ENCODE measurements around the gene MFAP3. TPM values are rescaled to one million over a fixed set of nuclear protein-coding genes. Genes with fewer than 3 reads are reported as not detected.

MFAP3 gene
- total RNA-seq, 1 experiment from 2014 or later = 48.8 TPM

- intact Hi-C loops (cut with micrococcal nuclease) = loop anchor here (1.0 to 2.0 kb wide), 6 partner anchors 98 to 568 kb away; no protein-coding TSS in a partner anchor
- no TSS peak for BruUV-seq (replicated peaks)
- H3K9me3 Mint-ChIP-seq (ENCODE audit: unreplicated experiment) = no peaks in the 10 kb centered on the region
- no peaks in the 10 kb centered on the region for H3K36me3 Mint-ChIP-seq (ENCODE audit: insufficient read depth, unreplicated experiment)
- TF ChIP-seq, protein P1, sequence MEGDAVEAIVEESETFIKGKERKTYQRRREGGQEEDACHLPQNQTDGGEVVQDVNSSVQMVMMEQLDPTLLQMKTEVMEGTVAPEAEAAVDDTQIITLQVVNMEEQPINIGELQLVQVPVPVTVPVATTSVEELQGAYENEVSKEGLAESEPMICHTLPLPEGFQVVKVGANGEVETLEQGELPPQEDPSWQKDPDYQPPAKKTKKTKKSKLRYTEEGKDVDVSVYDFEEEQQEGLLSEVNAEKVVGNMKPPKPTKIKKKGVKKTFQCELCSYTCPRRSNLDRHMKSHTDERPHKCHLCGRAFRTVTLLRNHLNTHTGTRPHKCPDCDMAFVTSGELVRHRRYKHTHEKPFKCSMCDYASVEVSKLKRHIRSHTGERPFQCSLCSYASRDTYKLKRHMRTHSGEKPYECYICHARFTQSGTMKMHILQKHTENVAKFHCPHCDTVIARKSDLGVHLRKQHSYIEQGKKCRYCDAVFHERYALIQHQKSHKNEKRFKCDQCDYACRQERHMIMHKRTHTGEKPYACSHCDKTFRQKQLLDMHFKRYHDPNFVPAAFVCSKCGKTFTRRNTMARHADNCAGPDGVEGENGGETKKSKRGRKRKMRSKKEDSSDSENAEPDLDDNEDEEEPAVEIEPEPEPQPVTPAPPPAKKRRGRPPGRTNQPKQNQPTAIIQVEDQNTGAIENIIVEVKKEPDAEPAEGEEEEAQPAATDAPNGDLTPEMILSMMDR (IDR thresholded peaks at IDR 0.05; ENCODE audit: unreplicated experiment) = no peak
- H3K4me1 Mint-ChIP-seq (ENCODE audit: insufficient read depth, unreplicated experiment) = no peaks in the 10 kb centered on the region
- H3K27ac Mint-ChIP-seq (ENCODE audit: low read depth, unreplicated experiment) = no peak overlapping the region
- H3K27me3 Mint-ChIP-seq (ENCODE audit: insufficient read depth, unreplicated experiment) = no peaks in the 10 kb centered on the region
- no peak overlapping the region for H3K4me3 Mint-ChIP-seq (ENCODE audit: unreplicated experiment)
- ChIA-PET CTCF (interaction anchor here (0.6 to 13.3 kb wide), 94 partner anchors 8 to 828 kb away, joined by 3 to 355 read pairs (median 6); partner anchors contain the start of gene GALNT10), POLR2A (interaction anchor here (0.6 to 1.2 kb wide), 6 partner anchors 8 to 335 kb away, joined by 3 to 9 read pairs (median 4); partner anchors contain the start of gene GALNT10)
- no peak for DNase-seq (ENCODE audit: unreplicated experiment)
Measured at GRCh38 chr5:154071799-154072413, 33.1 kb downstream of the MFAP3 start.

DNA sequence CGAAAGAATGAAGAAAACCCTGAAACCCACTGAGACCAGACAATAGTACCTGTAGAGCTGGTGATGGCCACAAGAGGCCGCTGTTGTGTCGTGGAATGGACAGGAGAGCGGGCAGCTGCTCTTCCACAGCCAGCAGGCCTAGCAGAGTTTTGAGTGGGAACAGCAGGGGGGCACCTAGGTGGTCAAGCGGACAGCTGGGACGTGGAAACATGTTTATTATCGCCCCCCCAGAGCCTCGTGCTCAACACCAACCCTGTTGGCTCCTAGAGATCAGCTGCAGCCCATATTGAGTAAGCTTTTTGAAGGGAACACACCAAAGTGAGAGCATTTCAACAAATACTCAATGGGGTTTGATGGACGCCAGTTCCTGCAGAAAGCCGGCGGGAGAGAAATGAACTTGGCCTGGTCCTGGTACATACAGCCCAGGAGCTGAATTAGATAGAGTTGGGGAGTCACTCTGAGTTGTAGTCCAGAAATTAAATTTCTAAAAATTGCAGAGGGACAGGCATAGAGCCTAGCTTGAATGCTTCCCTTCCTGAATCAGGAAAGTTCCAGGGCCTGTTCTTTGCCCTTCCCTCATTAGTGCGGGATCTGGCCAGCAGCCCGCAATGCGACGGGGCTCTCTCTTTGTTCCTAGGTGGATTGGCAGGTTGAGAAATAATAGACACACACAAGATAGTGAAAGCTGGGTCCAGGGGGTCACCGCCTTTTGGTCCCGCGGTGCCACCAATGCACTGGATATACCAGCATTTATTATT, 33.8 kb downstream of the MFAP3 start:
- DNase-seq (ENCODE audit: unreplicated experiment) = peak; percentile 87
- H3K9me3 Mint-ChIP-seq (ENCODE audit: unreplicated experiment) = no peaks in the 10 kb centered on the region
- no peaks in the 10 kb centered on the region for H3K27me3 Mint-ChIP-seq (ENCODE audit: insufficient read depth, unreplicated experiment)
- BruUV-seq (replicated peaks) = no TSS peak
- TF ChIP-seq, protein P1 (IDR thresholded peaks at IDR 0.05; ENCODE audit: unreplicated experiment) = peak; percentile 99
- intact Hi-C loops (cut with micrococcal nuclease) = loop anchor here (1.0 to 2.0 kb wide), 6 partner anchors 98 to 568 kb away; no protein-coding TSS in a partner anchor
- CTCF ChIA-PET = interaction anchor here (0.6 to 13.3 kb wide), 108 partner anchors 9 to 1367 kb away, joined by 3 to 355 read pairs (median 5); partner anchors contain the start of gene GALNT10
- POLR2A ChIA-PET = interaction anchor here (0.6 to 1.2 kb wide), 6 partner anchors 9 to 335 kb away, joined by 3 to 9 read pairs (median 4); partner anchors contain the start of gene GALNT10
- H3K4me1 Mint-ChIP-seq (ENCODE audit: insufficient read depth, unreplicated experiment) = peaks cover 5% of the 10 kb centered on the region
- no peaks in the 10 kb centered on the region for H3K36me3 Mint-ChIP-seq (ENCODE audit: insufficient read depth, unreplicated experiment)
- H3K27ac Mint-ChIP-seq (ENCODE audit: low read depth, unreplicated experiment) = no peak overlapping the region
- no peak overlapping the region for H3K4me3 Mint-ChIP-seq (ENCODE audit: unreplicated experiment)

DNA sequence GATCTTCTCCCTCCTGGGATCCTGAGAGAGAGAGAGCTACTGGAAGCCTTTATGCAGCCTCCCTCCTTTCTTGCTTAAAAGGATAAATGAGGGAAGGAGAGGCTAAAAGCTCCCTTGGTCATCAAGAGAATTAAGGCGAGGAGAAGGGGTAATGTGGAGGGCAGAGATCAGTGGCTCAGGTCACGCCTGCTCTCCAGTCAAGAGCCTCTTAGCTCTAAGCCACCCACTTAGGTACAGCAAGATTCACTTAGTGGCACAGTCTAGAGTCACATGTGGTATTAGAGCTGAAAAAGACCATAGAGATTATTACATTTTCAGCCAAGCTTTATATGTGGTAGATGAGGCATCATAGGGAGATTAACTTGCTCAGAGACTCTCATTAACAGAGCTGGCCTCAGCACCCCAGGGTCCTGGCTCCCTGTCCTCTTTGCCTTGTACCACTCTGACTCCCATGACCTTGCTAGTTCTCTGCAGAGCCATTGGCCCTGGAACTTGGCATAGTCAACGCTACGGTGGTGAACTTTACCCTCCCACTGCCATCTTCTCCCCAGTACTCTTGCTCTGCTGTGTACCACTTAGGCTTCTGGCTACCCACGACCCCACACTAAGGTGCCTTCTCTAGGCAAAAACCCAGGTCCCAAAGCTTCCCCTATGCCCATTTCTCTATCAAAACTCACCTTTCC, 37.6 kb downstream of the MFAP3 start:
- CTCF ChIA-PET = interaction anchor here (0.6 to 13.3 kb wide), 11 partner anchors 10 to 553 kb away, joined by 3 to 355 read pairs (median 6); partner anchors contain the start of gene GALNT10
- no TSS peak for BruUV-seq (replicated peaks)
- POLR2A ChIA-PET = no interaction called here
- intact Hi-C loops (cut with micrococcal nuclease) = no loop called here
- peaks cover 14% of the 10 kb centered on the region for H3K4me1 Mint-ChIP-seq (ENCODE audit: insufficient read depth, unreplicated experiment)
- H3K9me3 Mint-ChIP-seq (ENCODE audit: unreplicated experiment) = no peaks in the 10 kb centered on the region
- H3K36me3 Mint-ChIP-seq (ENCODE audit: insufficient read depth, unreplicated experiment) = no peaks in the 10 kb centered on the region
- H3K27me3 Mint-ChIP-seq (ENCODE audit: insufficient read depth, unreplicated experiment) = no peaks in the 10 kb centered on the region
- H3K27ac Mint-ChIP-seq (ENCODE audit: low read depth, unreplicated experiment) = no peak overlapping the region
- DNase-seq (ENCODE audit: unreplicated experiment) = no peak
- no peak overlapping the region for H3K4me3 Mint-ChIP-seq (ENCODE audit: unreplicated experiment)
- TF ChIP-seq, protein P1 (IDR thresholded peaks at IDR 0.05; ENCODE audit: unreplicated experiment) = no peak

Data from MCF 10A (cell line).